ENCODE measurements around the gene ITGAX. TPM values are rescaled to one million over a fixed set of nuclear protein-coding genes. Genes with fewer than 3 reads are reported as not detected.

The ITGAX gene
- total RNA-seq, 4 donors from 2014 or later: 0.22 to 0.91 (median 0.56) TPM

DNA sequence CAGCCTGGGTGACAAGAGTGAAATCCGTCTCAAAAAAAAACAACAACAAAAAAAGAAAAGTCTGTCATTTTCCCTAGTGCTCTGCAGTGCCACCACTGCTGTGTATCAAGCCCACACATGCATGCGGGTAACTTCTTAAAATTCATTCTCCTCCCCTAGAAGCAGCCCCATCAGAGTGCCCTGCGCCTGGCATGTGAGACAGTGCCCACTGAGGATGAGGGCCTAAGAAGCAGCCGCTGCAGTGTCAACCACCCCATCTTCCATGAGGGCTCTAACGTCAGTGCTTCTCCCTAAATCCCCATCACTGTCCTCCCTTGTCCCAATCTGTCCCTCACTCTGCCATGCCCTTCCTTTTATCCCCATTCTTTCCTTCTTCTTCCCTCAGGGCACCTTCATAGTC is 62.9 kb downstream of the ITGAX start:
- Histone ChIP-seq H3K9me3 (no peaks in the 10 kb centered on the region), H3K27ac (no peak overlapping the region), H3K4me3 (no peak overlapping the region), H3K36me3 (no peaks in the 10 kb centered on the region), H3K27me3 (no peaks in the 10 kb centered on the region), H3K4me1 (peaks cover 0 to 5% of the 10 kb centered on the region in 2 donors)
- intact Hi-C loops (cut with DNase I; ENCODE audit: low total_unique reads) (no loop called here), in situ Hi-C loops (cut with MboI; ENCODE audit: low sequenced_read_pairs in 4 of 4) (loop anchor here in 1 of 4 donors (25.0 kb wide), 1 partner anchor 206 kb away; the partner anchor contains the start of genes PYCARD, PYDC1 and TRIM72)
- ATAC-seq (no peak), DNase-seq (no peak)
- TF ChIP-seq, protein P1, sequence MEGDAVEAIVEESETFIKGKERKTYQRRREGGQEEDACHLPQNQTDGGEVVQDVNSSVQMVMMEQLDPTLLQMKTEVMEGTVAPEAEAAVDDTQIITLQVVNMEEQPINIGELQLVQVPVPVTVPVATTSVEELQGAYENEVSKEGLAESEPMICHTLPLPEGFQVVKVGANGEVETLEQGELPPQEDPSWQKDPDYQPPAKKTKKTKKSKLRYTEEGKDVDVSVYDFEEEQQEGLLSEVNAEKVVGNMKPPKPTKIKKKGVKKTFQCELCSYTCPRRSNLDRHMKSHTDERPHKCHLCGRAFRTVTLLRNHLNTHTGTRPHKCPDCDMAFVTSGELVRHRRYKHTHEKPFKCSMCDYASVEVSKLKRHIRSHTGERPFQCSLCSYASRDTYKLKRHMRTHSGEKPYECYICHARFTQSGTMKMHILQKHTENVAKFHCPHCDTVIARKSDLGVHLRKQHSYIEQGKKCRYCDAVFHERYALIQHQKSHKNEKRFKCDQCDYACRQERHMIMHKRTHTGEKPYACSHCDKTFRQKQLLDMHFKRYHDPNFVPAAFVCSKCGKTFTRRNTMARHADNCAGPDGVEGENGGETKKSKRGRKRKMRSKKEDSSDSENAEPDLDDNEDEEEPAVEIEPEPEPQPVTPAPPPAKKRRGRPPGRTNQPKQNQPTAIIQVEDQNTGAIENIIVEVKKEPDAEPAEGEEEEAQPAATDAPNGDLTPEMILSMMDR (IDR thresholded peaks at IDR 0.05 in 4 of 5, conservative IDR thresholded peaks at IDR 0.05 in 1 of 5): no peak
- TF ChIP-seq POLR2A (IDR thresholded peaks at IDR 0.05): no peak

DNA sequence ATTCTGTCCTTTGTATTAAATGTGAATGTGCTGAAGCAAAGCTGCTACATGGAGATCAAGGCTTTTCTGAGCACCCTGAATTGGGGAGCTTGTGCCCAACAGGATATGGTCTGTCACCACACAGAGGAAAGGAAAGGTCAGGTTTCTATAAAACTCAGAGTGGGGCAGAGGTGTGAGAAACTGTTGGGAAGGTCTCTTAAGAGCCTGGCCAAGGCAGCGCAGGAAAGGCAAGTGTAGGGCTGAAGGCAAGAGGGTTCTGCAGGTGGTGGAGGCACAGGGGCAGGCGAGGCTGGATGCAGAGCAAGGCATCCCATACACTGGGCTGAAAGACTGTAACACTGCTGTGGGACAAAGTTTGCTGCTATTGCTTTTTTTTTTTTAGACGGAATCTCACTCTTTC is 65.1 kb downstream of the ITGAX start:
- peak in 1 of 2 donors; percentile 15 for DNase-seq
- intact Hi-C loops (cut with DNase I; ENCODE audit: low total_unique reads): no loop called here
- in situ Hi-C loops (cut with MboI; ENCODE audit: low sequenced_read_pairs in 4 of 4): loop anchor here in 1 of 4 donors (25.0 kb wide), 1 partner anchor 208 kb away; the partner anchor contains the start of genes PYCARD, PYDC1 and TRIM72
- H3K4me1 ChIP-seq: peaks cover 9 to 23% of the 10 kb centered on the region in 2 donors
- no peaks in the 10 kb centered on the region for H3K27me3 ChIP-seq
- H3K4me3 ChIP-seq: no peak overlapping the region
- no peak overlapping the region for H3K27ac ChIP-seq
- H3K9me3 ChIP-seq: no peaks in the 10 kb centered on the region
- TF ChIP-seq POLR2A (IDR thresholded peaks at IDR 0.05): no peak
- TF ChIP-seq, protein P1 (IDR thresholded peaks at IDR 0.05 in 4 of 5, conservative IDR thresholded peaks at IDR 0.05 in 1 of 5): no peak
- no peak for ATAC-seq
- no peaks in the 10 kb centered on the region for H3K36me3 ChIP-seq

DNA sequence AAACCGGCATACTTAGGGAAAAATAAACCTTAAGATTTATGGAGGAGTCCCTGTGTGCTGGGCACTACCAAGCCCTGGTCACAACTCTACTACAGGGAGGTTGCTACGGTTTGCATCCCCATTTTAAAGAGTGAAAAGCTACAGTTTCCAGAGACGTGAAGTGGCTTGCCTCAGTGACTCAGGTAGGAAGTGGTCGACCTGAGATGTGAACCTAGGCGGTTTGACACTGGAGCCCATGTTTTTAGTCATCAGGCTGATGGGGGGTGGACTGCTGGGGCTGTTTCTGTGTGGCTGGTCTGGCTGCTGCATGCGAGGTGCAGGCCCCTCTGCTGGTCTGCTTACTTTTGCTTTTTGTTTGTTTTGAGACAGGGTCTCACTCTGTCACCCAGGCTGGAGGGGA is 66.6 kb downstream of the ITGAX start:
- no peak for ATAC-seq
- in situ Hi-C loops (cut with MboI; ENCODE audit: low sequenced_read_pairs in 4 of 4) (loop anchor here in 1 of 4 donors (25.0 kb wide), 1 partner anchor 209 kb away; the partner anchor contains the start of genes PYCARD, PYDC1 and TRIM72), intact Hi-C loops (cut with DNase I; ENCODE audit: low total_unique reads) (no loop called here)
- no peaks in the 10 kb centered on the region for H3K9me3 ChIP-seq
- DNase-seq: peak in 1 of 2 donors; percentile 23
- no peak overlapping the region for H3K4me3 ChIP-seq
- no peak overlapping the region for H3K27ac ChIP-seq
- no peaks in the 10 kb centered on the region for H3K27me3 ChIP-seq
- TF ChIP-seq, protein P1 (IDR thresholded peaks at IDR 0.05 in 4 of 5, conservative IDR thresholded peaks at IDR 0.05 in 1 of 5): no peak
- no peak for TF ChIP-seq POLR2A (IDR thresholded peaks at IDR 0.05)
- peaks cover 0 to 7% of the 10 kb centered on the region in 2 donors for H3K36me3 ChIP-seq
- H3K4me1 ChIP-seq: peaks cover 25 to 37% of the 10 kb centered on the region in 2 donors

DNA sequence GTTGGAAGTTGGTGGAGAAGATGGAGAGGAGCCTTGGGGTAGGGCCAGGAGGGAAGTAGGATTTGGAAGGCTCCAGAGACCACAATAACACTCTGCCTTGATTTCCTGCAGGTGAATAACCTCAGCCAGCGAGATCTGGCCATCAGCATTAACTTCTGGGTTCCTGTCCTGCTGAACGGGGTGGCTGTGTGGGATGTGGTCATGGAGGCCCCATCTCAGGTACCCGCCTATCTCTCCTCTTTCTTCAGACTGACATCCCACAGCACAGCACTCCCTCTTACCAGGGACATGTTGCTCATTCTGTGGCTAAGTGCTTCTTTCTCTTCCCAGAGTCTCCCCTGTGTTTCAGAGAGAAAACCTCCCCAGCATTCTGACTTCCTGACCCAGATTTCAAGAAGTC is 68.3 kb downstream of the ITGAX start:
- Histone ChIP-seq H3K36me3 (peaks cover 0 to 8% of the 10 kb centered on the region in 2 donors), H3K27ac (peak overlapping the region; percentile 61 to 100 (median 96)), H3K4me1 (peaks cover 31 to 43% of the 10 kb centered on the region in 2 donors), H3K9me3 (no peaks in the 10 kb centered on the region), H3K4me3 (no peak overlapping the region), H3K27me3 (no peaks in the 10 kb centered on the region)
- in situ Hi-C loops (cut with MboI; ENCODE audit: low sequenced_read_pairs in 4 of 4): loop anchor here in 1 of 4 donors (25.0 kb wide), 1 partner anchor 211 kb away; the partner anchor contains the start of genes PYCARD, PYDC1 and TRIM72
- DNase-seq: peak in 1 of 2 donors; percentile 22
- no peak for ATAC-seq
- intact Hi-C loops (cut with DNase I; ENCODE audit: low total_unique reads): no loop called here
- TF ChIP-seq, protein P1 (IDR thresholded peaks at IDR 0.05 in 4 of 5, conservative IDR thresholded peaks at IDR 0.05 in 1 of 5): no peak
- TF ChIP-seq POLR2A (IDR thresholded peaks at IDR 0.05): peak in 1 of 2 donors; percentile 10

All from gastrocnemius medialis (tissue), 4 donors.